Subcutaneous adipose tissue (tissue), 4 donors: Measurements from ENCODE around the gene LUC7L2. TPM values are rescaled to one million over a fixed set of nuclear protein-coding genes. Genes with fewer than 3 reads are reported as not detected.

ENCODE experiments used
- small RNA-seq: library from RNA; depleted of rRNA; stranded (forward); fragments of <200 nt; gene quantifications from one replicate; pipeline ENCODE3, GENCODE V24; 2016
- total RNA-seq, 4 donors: library from RNA; depleted of rRNA; stranded (reverse); fragments of >200 nt; gene quantifications; one replicate each; pipeline ENCODE4 v1.1.0, GENCODE V29; 2016
- TF ChIP-seq, protein P1 (sequence below): fragments of 450-650 bp; IDR thresholded peaks from one replicate; pipeline ENCODE4 v1.5.1; 2016; ENCODE audit warnings: low read depth, mild to moderate bottlenecking, control low read depth, antibody characterized with exemption, moderate library complexity

LUC7L2 gene
- total RNA-seq, 4 donors from 2014 or later = 55.2 to 102 (median 71.7) TPM

- TF ChIP-seq, protein P1, sequence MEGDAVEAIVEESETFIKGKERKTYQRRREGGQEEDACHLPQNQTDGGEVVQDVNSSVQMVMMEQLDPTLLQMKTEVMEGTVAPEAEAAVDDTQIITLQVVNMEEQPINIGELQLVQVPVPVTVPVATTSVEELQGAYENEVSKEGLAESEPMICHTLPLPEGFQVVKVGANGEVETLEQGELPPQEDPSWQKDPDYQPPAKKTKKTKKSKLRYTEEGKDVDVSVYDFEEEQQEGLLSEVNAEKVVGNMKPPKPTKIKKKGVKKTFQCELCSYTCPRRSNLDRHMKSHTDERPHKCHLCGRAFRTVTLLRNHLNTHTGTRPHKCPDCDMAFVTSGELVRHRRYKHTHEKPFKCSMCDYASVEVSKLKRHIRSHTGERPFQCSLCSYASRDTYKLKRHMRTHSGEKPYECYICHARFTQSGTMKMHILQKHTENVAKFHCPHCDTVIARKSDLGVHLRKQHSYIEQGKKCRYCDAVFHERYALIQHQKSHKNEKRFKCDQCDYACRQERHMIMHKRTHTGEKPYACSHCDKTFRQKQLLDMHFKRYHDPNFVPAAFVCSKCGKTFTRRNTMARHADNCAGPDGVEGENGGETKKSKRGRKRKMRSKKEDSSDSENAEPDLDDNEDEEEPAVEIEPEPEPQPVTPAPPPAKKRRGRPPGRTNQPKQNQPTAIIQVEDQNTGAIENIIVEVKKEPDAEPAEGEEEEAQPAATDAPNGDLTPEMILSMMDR = no peak
These were observed 97.7 kb downstream of the LUC7L2 start for GRCh38 chr7:139457153-139457946.

DNA sequence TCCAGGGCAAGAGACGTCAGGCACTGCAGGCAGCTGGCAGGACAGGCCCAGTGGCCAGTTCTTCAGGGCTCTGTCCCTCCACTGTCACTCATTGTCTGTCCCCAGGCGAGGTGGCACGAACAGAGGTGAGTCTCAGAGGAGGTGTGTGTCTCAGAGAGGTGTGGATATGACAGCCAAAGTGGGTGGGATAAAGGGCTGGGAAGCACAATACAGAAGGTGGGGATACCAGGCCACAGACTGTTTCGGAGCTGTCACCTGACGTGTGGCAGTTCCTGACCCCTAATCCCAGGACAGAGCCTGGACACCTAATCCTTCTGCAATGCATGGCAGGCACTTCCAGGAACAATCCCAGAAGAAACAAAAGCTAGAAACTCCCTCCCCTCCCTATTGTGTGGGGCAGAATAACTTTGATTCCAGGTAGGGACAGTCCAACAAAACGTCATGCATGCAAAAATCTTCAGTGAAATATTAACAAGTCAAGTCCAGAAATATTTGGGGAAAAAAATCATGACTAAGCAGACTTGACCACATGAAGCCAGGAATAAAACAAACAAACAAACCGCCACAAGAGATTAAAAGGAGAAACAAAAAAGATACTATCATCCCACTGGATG is 112.2 kb downstream of the LUC7L2 start:
- TF ChIP-seq, protein P1 = no peak

Small RNA genes lying within 50 kb of the gene (small RNA-seq; reads per million reads assigned to genes)
- not detected for gene RNU6-206P
- gene RNU6-911P = not detected

Other genes with a start within 250 kb of the LUC7L2 start
- 10 to 100 TPM; 11.6 to 20.2 (median 13.8) TPM for gene UBN2, start 128.7 kb upstream of the LUC7L2 start, total RNA-seq
- 10 to 100 TPM in 3 of 4 donors, 1 to 10 TPM in 1; 7.8 to 22.3 (median 17.3) TPM for gene FMC1, start 18.6 kb upstream of the LUC7L2 start, total RNA-seq
- not detected for gene KLRG2, start 123.8 kb downstream of the LUC7L2 start, total RNA-seq
- gene CLEC2L, start 163.8 kb downstream of the LUC7L2 start, total RNA-seq = not detected